ENCODE results near the gene PODXL2.

PODXL2 gene

GRCh38 chr3:127698286-127698685 is 69.3 kb downstream of the PODXL2 start:
- in situ Hi-C loops (cut with HindIII; ENCODE audit: low pct_ligation_motif_present, low sequenced_read_pairs), result no loop called here
- Histone ChIP-seq H3K27ac (no peak overlapping the region), H3K4me3 (ENCODE audit: low read depth, low read length) (no peak overlapping the region), H3K27me3 (replicated peaks) (no peaks in the 10 kb centered on the region), H3K36me3 (replicated peaks) (no peaks in the 10 kb centered on the region)
- TF ChIP-seq CTCF (IDR thresholded peaks at IDR 0.05; ENCODE audit: low read depth, low read length, missing control alignments), result no peak
- no peak for DNase-seq

GRCh38 chr3:127698691-127699415 is 69.9 kb downstream of the PODXL2 start:
- H3K36me3 ChIP-seq (replicated peaks), result no peaks in the 10 kb centered on the region
- DNase-seq, result no peak
- no peaks in the 10 kb centered on the region for H3K27me3 ChIP-seq (replicated peaks)
- no peak for TF ChIP-seq CTCF (IDR thresholded peaks at IDR 0.05; ENCODE audit: low read depth, low read length, missing control alignments)
- no peak overlapping the region for H3K4me3 ChIP-seq (ENCODE audit: low read depth, low read length)
- no peak overlapping the region for H3K27ac ChIP-seq
- in situ Hi-C loops (cut with HindIII; ENCODE audit: low pct_ligation_motif_present, low sequenced_read_pairs), result no loop called here

- no peak overlapping the region for H3K4me3 ChIP-seq (ENCODE audit: low read depth, low read length)
Measured at GRCh38 chr3:127699416-127700300, 70.7 kb downstream of the PODXL2 start.

GRCh38 chr3:127700406-127700805 is 71.4 kb downstream of the PODXL2 start:
- in situ Hi-C loops (cut with HindIII; ENCODE audit: low pct_ligation_motif_present, low sequenced_read_pairs), result no loop called here
- Histone ChIP-seq H3K4me3 (ENCODE audit: low read depth, low read length) (no peak overlapping the region), H3K36me3 (replicated peaks) (no peaks in the 10 kb centered on the region), H3K27me3 (replicated peaks) (no peaks in the 10 kb centered on the region), H3K27ac (no peak overlapping the region)
- no peak for DNase-seq
- peak; percentile 41 for TF ChIP-seq CTCF (IDR thresholded peaks at IDR 0.05; ENCODE audit: low read depth, low read length, missing control alignments)

More at GRCh38 chr3:127699416-127700300, 70.7 kb downstream of the PODXL2 start:
- no peak for TF ChIP-seq CTCF (IDR thresholded peaks at IDR 0.05; ENCODE audit: low read depth, low read length, missing control alignments)
- Histone ChIP-seq H3K27ac (no peak overlapping the region), H3K36me3 (replicated peaks) (no peaks in the 10 kb centered on the region), H3K27me3 (replicated peaks) (no peaks in the 10 kb centered on the region)
- no peak for DNase-seq
- in situ Hi-C loops (cut with HindIII; ENCODE audit: low pct_ligation_motif_present, low sequenced_read_pairs), result no loop called here

GRCh38 chr3:127701280-127701911 is 72.4 kb downstream of the PODXL2 start:
- no peak for TF ChIP-seq CTCF (IDR thresholded peaks at IDR 0.05; ENCODE audit: low read depth, low read length, missing control alignments)
- in situ Hi-C loops (cut with HindIII; ENCODE audit: low pct_ligation_motif_present, low sequenced_read_pairs), result no loop called here
- no peak overlapping the region for H3K27ac ChIP-seq

More at GRCh38 chr3:127701280-127701911, 72.4 kb downstream of the PODXL2 start:
- no peak for DNase-seq
- Histone ChIP-seq H3K27me3 (replicated peaks) (no peaks in the 10 kb centered on the region), H3K4me3 (ENCODE audit: low read depth, low read length) (no peak overlapping the region), H3K36me3 (replicated peaks) (no peaks in the 10 kb centered on the region)
